A375 (cell line): ENCODE measurements around the gene ZNF610. TPM values are rescaled to one million over a fixed set of nuclear protein-coding genes. Genes with fewer than 3 reads are reported as not detected.

Source experiments
- small RNA-seq: library from RNA; depleted of rRNA; stranded (forward); fragments of <200 nt; gene quantifications from one replicate; pipeline ENCODE3, GENCODE V24; 2014
- total RNA-seq: library from RNA; depleted of rRNA; stranded (reverse); fragments of >200 nt; shearing (Covaris generic); gene quantifications from 2 replicates; pipeline ENCODE4 v1.2.3, GENCODE V29; 2014; rRNA removed

Gene ZNF610
- not detected in 2 replicates for total RNA-seq

GRCh38 chr19:52336117-52336790 lies at the start of gene ZNF610:
ZNF610 (plus strand) TSS chr19:52336243; CDS start chr19:52349173, 12,930 bp downstream.

GRCh38 chr19:52296773-52297600 lies 39.1 kb upstream of the ZNF610 start, which contains the start of gene ZNF480:
ZNF480 (plus strand) TSS chr19:52297169; CDS start chr19:52300413, 3,244 bp downstream.

GRCh38 chr19:52369559-52370340 lies 33.7 kb downstream of the ZNF610 start, which contains the start of gene ZNF880:
ZNF880 (plus strand) TSS chr19:52369923; CDS start chr19:52369966, 43 bp downstream.

GRCh38 chr19:52397310-52398080 lies 61.5 kb downstream of the ZNF610 start, which contains the start of gene ZNF528:
ZNF528 (plus strand) TSS chr19:52397849; CDS start chr19:52402014, 4,165 bp downstream.

Small RNAs within 50 kb of the gene (small RNA-seq; reads per million reads assigned to genes)
- gene AC010332.1 = not detected

Other genes with a start within 250 kb of the ZNF610 start
- 5.7 and 10.1 TPM in 2 replicates for gene ZNF841, start 240.5 kb upstream of the ZNF610 start, total RNA-seq
- 1.5 TPM in 2 replicates for gene ZNF616, start 196.3 kb upstream of the ZNF610 start, total RNA-seq
- gene ZNF836, start 164.6 kb upstream of the ZNF610 start, total RNA-seq = 0.45 and 1.9 TPM in 2 replicates
- gene PPP2R1A, start 146.2 kb upstream of the ZNF610 start, total RNA-seq = 171 and 177 TPM in 2 replicates
- gene ZNF766, start 66.7 kb upstream of the ZNF610 start, total RNA-seq = 9.8 and 10.3 TPM in 2 replicates
- gene ZNF480, start 39.1 kb upstream of the ZNF610 start, total RNA-seq = 5.5 and 6.3 TPM in 2 replicates
- 12.2 and 19.0 TPM in 2 replicates for gene ZNF880, start 33.7 kb downstream of the ZNF610 start, total RNA-seq
- gene ZNF528, start 61.6 kb downstream of the ZNF610 start, total RNA-seq = 9.3 and 15.6 TPM in 2 replicates
- gene ZNF534, start 92.9 kb downstream of the ZNF610 start, total RNA-seq = not detected in 2 replicates
- gene ZNF578, start 117.3 kb downstream of the ZNF610 start, total RNA-seq = 0.53 and 0.98 TPM in 2 replicates
- gene ZNF808, start 191.4 kb downstream of the ZNF610 start, total RNA-seq = 10.9 TPM in 2 replicates
- 5.5 and 6.3 TPM in 2 replicates for gene ZNF701, start 234.0 kb downstream of the ZNF610 start, total RNA-seq